HCT116 (cell line): ENCODE data around the gene RABGAP1. TPM values are rescaled to one million over a fixed set of nuclear protein-coding genes. Genes with fewer than 3 reads are reported as not detected.

Experiments
- ATAC-seq: fragments of 200-7000 bp; cut with Tn5 transposase; 2 replicates; pipeline ENCODE4 v1.9.1; 2020; ENCODE audit warnings: mild to moderate bottlenecking, moderate library complexity
- BruUV-seq: library from RNA; stranded (reverse); fragments of 400-500 nt; replicated peaks from 2 replicates; lab custom pipeline; 2021; lab: Mats Ljungman, UMichigan
- CTCF ChIA-PET: fragments of 300-600 bp; sonication (Branson Sonifier 250); formaldehyde crosslinking; loops from one replicate; lab custom pipeline; 2021; ENCODE audit warnings: antibody characterized with exemption; lab: Charles Lee
- POLR2A ChIA-PET: fragments of 300-600, 350-600 bp; sonication (Branson Sonifier 250); formaldehyde crosslinking; loops from one replicate; lab custom pipeline; 2021; ENCODE audit warnings: antibody characterized with exemption; lab: Charles Lee
- RAD21 ChIA-PET, 2 experiments: fragments of 300-600 bp; sonication (Branson Sonifier 250); formaldehyde crosslinking; loops; one replicate each; lab custom pipeline; 2023; ENCODE audit warnings: low total read pairs in 2 of 2; ENCODE audit not compliant: uncharacterized antibody in 2 of 2, unreplicated experiment in 2 of 2, low non-redundant PET in 1 of 2; lab: Charles Lee
- DNase-seq: peaks from one replicate; pipeline ENCODE4 v3.0.0-alpha.2; 2010; ENCODE audit warnings: low read depth, low spot score
- H2AFZ ChIP-seq: fragments of 200-600 bp; shearing (Covaris generic), sonication (generic); 2 replicates; pipeline ENCODE4 v1.6.1; 2017; ENCODE audit warnings: low read depth, mixed run types, mixed read lengths, antibody characterized with exemption, low read length; ENCODE audit not compliant: poor library complexity, severe bottlenecking
- H3K27ac ChIP-seq: 2 replicates; pipeline ENCODE4 v1.5.1; 2012; ENCODE audit warnings: low read depth, low read length
- H3K27me3 ChIP-seq: fragments of 200-600 bp; sonication (generic); 2 replicates; pipeline ENCODE4 v1.6.1; 2016; ENCODE audit warnings: mixed run types, low read length, mixed read lengths; ENCODE audit not compliant: insufficient read depth
- H3K36me3 ChIP-seq, 2 experiments: fragments of 200-500 bp in 1 of 2; fragments of 200-600 bp in 1 of 2; sonication (Bioruptor generic) in 1 of 2; sonication (generic) in 1 of 2; 2 replicates each; pipeline versions ENCODE4 v1.5.1 to v1.6.1; 2014 to 2016; ENCODE audit warnings: low read length in 2 of 2, inconsistent platforms in 1 of 2, mixed read lengths in 1 of 2, mixed run types in 1 of 2; ENCODE audit not compliant: insufficient read depth in 2 of 2, control insufficient read depth in 1 of 2
- H3K4me1 ChIP-seq, 2 experiments: fragments of 200-600 bp in 1 of 2; sonication (generic) in 1 of 2; 2 replicates each; pipeline versions ENCODE4 v1.5.1 to v1.6.1; 2012 to 2017; ENCODE audit warnings: low read length in 2 of 2, inconsistent platforms in 1 of 2, mild to moderate bottlenecking in 1 of 2, mixed read lengths in 1 of 2, mixed run types in 1 of 2, moderate library complexity in 1 of 2; ENCODE audit not compliant: insufficient read depth in 2 of 2, control insufficient read depth in 1 of 2
- H3K4me2 ChIP-seq: fragments of 200-600 bp; sonication (generic); 2 replicates; pipeline ENCODE4 v1.6.1; 2017; ENCODE audit warnings: mixed run types, low read length, mixed read lengths
- H3K4me3 ChIP-seq, 2 experiments: fragments of 200-600 bp in 1 of 2; sonication (generic) in 1 of 2; replicated peaks in 1 of 2; 2 replicates each; pipeline ENCODE4 v1.5.1; 2011 to 2016; ENCODE audit warnings: low read length in 2 of 2, control low read depth in 1 of 2, low read depth in 1 of 2, mild to moderate bottlenecking in 1 of 2, mixed read lengths in 1 of 2, mixed run types in 1 of 2
- H3K79me2 ChIP-seq: fragments of 200-600 bp; sonication (generic); 2 replicates; pipeline ENCODE4 v1.6.1; 2017; ENCODE audit warnings: mild to moderate bottlenecking, mixed run types, low read length, moderate library complexity, mixed read lengths; ENCODE audit not compliant: insufficient read depth
- H3K9ac ChIP-seq: fragments of 200-600 bp; sonication (generic); 2 replicates; pipeline ENCODE4 v1.6.1; 2016; ENCODE audit warnings: low read length, mixed read lengths
- H3K9me2 ChIP-seq: fragments of 200-600 bp; sonication (generic), shearing (Covaris generic); 2 replicates; pipeline ENCODE4 v1.6.1; 2017; ENCODE audit warnings: mixed run types, mild to moderate bottlenecking, moderate library complexity; ENCODE audit not compliant: insufficient read depth
- H3K9me3 ChIP-seq, 2 experiments: fragments of 200-500 bp in 1 of 2; fragments of 200-600 bp in 1 of 2; sonication (Bioruptor generic) in 1 of 2; sonication (generic) in 1 of 2; 2 replicates each; pipeline ENCODE4 v1.6.1; 2014 to 2017; ENCODE audit warnings: low read length in 2 of 2, mixed read lengths in 2 of 2, inconsistent platforms in 1 of 2, low read depth in 1 of 2, mild to moderate bottlenecking in 1 of 2, mixed run types in 1 of 2, moderate library complexity in 1 of 2; ENCODE audit not compliant: control insufficient read depth in 1 of 2, insufficient read depth in 1 of 2
- H4K20me1 ChIP-seq: fragments of 200-600 bp; sonication (generic), shearing (Covaris generic); 2 replicates; pipeline ENCODE4 v1.6.1; 2017; ENCODE audit warnings: mixed run types, mild to moderate bottlenecking, moderate library complexity; ENCODE audit not compliant: insufficient read depth
- CBX3 ChIP-seq: IDR thresholded peaks from 2 replicates; pipeline ENCODE4 v1.6.1; 2012; ENCODE audit warnings: low read depth
- CEBPB ChIP-seq: IDR thresholded peaks from 2 replicates; pipeline ENCODE4 v1.6.1; 2012; ENCODE audit warnings: low read depth
- EGR1 ChIP-seq: IDR thresholded peaks from 2 replicates; pipeline ENCODE4 v1.6.1; 2012; ENCODE audit warnings: low read depth
- ELF1 ChIP-seq: IDR thresholded peaks from 2 replicates; pipeline ENCODE4 v1.6.1; 2012; ENCODE audit warnings: low read depth, borderline replicate concordance
- EZH2 ChIP-seq: fragments of 200-600 bp; sonication (generic); IDR thresholded peaks from 2 replicates; pipeline ENCODE4 v1.6.1; 2017; ENCODE audit warnings: antibody characterized with exemption, mixed run types
- EZH2phosphoT487 ChIP-seq: fragments of 200-600 bp; IDR thresholded peaks from 2 replicates; pipeline ENCODE4 v1.6.1; 2018; ENCODE audit warnings: antibody characterized with exemption, borderline replicate concordance
- FOSL1 ChIP-seq: IDR thresholded peaks from 2 replicates; pipeline ENCODE4 v1.6.1; 2012; ENCODE audit warnings: low read depth
- JUND ChIP-seq: IDR thresholded peaks from 2 replicates; pipeline ENCODE4 v1.6.1; 2012
- POLR2A ChIP-seq: IDR thresholded peaks from 2 replicates; pipeline ENCODE4 v1.7.0; 2011; ENCODE audit warnings: borderline replicate concordance; ENCODE audit not compliant: insufficient read depth, insufficient read length; ENCODE audit errors: extremely low read depth
- POLR2AphosphoS5 ChIP-seq: IDR thresholded peaks from 2 replicates; pipeline ENCODE4 v1.6.1; 2011; ENCODE audit warnings: mild to moderate bottlenecking, low read depth, low read length, moderate library complexity
- SIN3A ChIP-seq: IDR thresholded peaks from 2 replicates; pipeline ENCODE4 v1.6.1; 2012; ENCODE audit warnings: low read depth
- SRF ChIP-seq: IDR thresholded peaks from 2 replicates; pipeline ENCODE4 v1.6.1; 2012; ENCODE audit warnings: low read depth
- TCF7L2 ChIP-seq: IDR thresholded peaks from 2 replicates; pipeline ENCODE4 v1.7.0; 2011; ENCODE audit warnings: borderline replicate concordance, inconsistent platforms; ENCODE audit not compliant: insufficient read depth, insufficient read length; ENCODE audit errors: extremely low read depth
- YY1 ChIP-seq: IDR thresholded peaks from 2 replicates; pipeline ENCODE4 v1.6.1; 2011; ENCODE audit warnings: low read length, low read depth, moderate library complexity, mild to moderate bottlenecking; ENCODE audit not compliant: insufficient replicate concordance; ENCODE audit errors: extremely low read depth
- ZNF274 ChIP-seq: fragments of 200-500 bp; sonication (Bioruptor generic); IDR thresholded peaks from 2 replicates; pipeline ENCODE4 v1.6.1; 2014; ENCODE audit warnings: mild to moderate bottlenecking, low read depth, low read length, inconsistent platforms
- intact Hi-C: fragments of 100-400 bp; cut with micrococcal nuclease; formaldehyde crosslinking; loops from 2 replicates; pipeline ENCODE4 v1.10.0; 2022
- total RNA-seq: library from RNA; stranded (reverse); gene quantifications from one replicate; pipeline ENCODE4 v1.2.1, GENCODE V29; 2021; ENCODE audit not compliant: unreplicated experiment
- TF ChIP-seq, protein P1 (sequence below): IDR thresholded peaks from 2 replicates; pipeline ENCODE4 v1.6.1; 2012
- TF ChIP-seq, protein P2 (sequence below): IDR thresholded peaks from 2 replicates; pipeline ENCODE4 v1.6.1; 2012; ENCODE audit warnings: low read depth
- TF ChIP-seq, protein P3 (sequence below), 3 experiments: fragments of 200-600 bp in 1 of 3; sonication (generic) in 1 of 3; IDR thresholded peaks in 2 of 3; conservative IDR thresholded peaks in 1 of 3; 2 replicates each; pipeline ENCODE4 v1.5.1; 2012 to 2017; ENCODE audit warnings: low read depth in 2 of 3, low read length in 2 of 3, antibody characterized with exemption in 1 of 3, borderline replicate concordance in 1 of 3, control low read depth in 1 of 3, mild to moderate bottlenecking in 1 of 3, mixed read lengths in 1 of 3, mixed run types in 1 of 3, moderate library complexity in 1 of 3; ENCODE audit not compliant: insufficient read depth in 1 of 3
- TF ChIP-seq, protein P4 (sequence below): IDR thresholded peaks from 2 replicates; pipeline ENCODE4 v1.6.1; 2011; ENCODE audit warnings: mild to moderate bottlenecking, low read length, moderate library complexity; ENCODE audit not compliant: insufficient replicate concordance; ENCODE audit errors: extremely low read depth

The RABGAP1 gene
- total RNA-seq, 1 experiment from 2014 or later = 29.7 TPM

DNA sequence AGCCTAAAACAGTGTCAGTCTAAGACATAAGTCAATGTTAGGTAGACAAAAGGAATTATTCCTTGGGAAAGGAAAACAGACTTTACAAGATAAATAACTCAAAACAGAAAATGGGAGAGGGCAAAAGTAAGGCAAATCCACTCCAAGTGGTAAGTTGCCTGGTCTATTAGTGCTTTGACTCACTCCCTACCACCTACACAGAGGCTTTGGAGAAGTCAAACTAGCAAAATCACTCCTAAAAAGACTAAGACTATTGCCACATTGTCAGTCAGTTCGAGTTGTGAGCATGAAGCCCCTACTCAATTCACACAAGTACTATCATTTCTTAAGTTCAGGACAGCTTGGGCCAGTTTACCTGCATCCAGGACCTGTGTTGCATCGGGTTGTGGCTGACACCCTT is 22.5 kb upstream of the RABGAP1 start:
- H3K79me2 ChIP-seq = peaks cover 31% of the 10 kb centered on the region
- no peaks in the 10 kb centered on the region for H3K27me3 ChIP-seq
- H3K4me2 ChIP-seq = no peak overlapping the region
- BruUV-seq = no TSS peak
- no peaks in the 10 kb centered on the region for H3K9me2 ChIP-seq
- intact Hi-C loops = no loop called here
- H4K20me1 ChIP-seq = no peaks in the 10 kb centered on the region
- peaks cover 4 to 8% of the 10 kb centered on the region in 2 experiments; a peak in 1 of 4 replicates for H3K36me3 ChIP-seq
- H2AFZ ChIP-seq = no peak overlapping the region
- DNase-seq (no peak), ATAC-seq (no peak)
- no peaks in the 10 kb centered on the region for H3K9me3 ChIP-seq
- ChIA-PET POLR2A (no interaction called here), CTCF (no interaction called here), RAD21 (no interaction called here)
- H3K27ac ChIP-seq = no peak overlapping the region
- H3K4me1 ChIP-seq = peaks cover 3 to 4% of the 10 kb centered on the region in 2 experiments; a peak in 2 of 4 replicates
- TF ChIP-seq ZNF274 = no peak
- TF ChIP-seq EZH2phosphoT487 = no peak
- TF ChIP-seq, protein P1, sequence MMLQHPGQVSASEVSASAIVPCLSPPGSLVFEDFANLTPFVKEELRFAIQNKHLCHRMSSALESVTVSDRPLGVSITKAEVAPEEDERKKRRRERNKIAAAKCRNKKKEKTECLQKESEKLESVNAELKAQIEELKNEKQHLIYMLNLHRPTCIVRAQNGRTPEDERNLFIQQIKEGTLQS = no peak
- TF ChIP-seq ELF1 = no peak
- TF ChIP-seq, protein P2, sequence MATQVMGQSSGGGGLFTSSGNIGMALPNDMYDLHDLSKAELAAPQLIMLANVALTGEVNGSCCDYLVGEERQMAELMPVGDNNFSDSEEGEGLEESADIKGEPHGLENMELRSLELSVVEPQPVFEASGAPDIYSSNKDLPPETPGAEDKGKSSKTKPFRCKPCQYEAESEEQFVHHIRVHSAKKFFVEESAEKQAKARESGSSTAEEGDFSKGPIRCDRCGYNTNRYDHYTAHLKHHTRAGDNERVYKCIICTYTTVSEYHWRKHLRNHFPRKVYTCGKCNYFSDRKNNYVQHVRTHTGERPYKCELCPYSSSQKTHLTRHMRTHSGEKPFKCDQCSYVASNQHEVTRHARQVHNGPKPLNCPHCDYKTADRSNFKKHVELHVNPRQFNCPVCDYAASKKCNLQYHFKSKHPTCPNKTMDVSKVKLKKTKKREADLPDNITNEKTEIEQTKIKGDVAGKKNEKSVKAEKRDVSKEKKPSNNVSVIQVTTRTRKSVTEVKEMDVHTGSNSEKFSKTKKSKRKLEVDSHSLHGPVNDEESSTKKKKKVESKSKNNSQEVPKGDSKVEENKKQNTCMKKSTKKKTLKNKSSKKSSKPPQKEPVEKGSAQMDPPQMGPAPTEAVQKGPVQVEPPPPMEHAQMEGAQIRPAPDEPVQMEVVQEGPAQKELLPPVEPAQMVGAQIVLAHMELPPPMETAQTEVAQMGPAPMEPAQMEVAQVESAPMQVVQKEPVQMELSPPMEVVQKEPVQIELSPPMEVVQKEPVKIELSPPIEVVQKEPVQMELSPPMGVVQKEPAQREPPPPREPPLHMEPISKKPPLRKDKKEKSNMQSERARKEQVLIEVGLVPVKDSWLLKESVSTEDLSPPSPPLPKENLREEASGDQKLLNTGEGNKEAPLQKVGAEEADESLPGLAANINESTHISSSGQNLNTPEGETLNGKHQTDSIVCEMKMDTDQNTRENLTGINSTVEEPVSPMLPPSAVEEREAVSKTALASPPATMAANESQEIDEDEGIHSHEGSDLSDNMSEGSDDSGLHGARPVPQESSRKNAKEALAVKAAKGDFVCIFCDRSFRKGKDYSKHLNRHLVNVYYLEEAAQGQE = no peak
- TF ChIP-seq SIN3A = no peak
- no peak for TF ChIP-seq POLR2AphosphoS5
- no peak for TF ChIP-seq TCF7L2
- no peak for TF ChIP-seq CEBPB
- TF ChIP-seq JUND = no peak
- TF ChIP-seq FOSL1 = no peak
- TF ChIP-seq YY1 = no peak
- TF ChIP-seq, protein P3, sequence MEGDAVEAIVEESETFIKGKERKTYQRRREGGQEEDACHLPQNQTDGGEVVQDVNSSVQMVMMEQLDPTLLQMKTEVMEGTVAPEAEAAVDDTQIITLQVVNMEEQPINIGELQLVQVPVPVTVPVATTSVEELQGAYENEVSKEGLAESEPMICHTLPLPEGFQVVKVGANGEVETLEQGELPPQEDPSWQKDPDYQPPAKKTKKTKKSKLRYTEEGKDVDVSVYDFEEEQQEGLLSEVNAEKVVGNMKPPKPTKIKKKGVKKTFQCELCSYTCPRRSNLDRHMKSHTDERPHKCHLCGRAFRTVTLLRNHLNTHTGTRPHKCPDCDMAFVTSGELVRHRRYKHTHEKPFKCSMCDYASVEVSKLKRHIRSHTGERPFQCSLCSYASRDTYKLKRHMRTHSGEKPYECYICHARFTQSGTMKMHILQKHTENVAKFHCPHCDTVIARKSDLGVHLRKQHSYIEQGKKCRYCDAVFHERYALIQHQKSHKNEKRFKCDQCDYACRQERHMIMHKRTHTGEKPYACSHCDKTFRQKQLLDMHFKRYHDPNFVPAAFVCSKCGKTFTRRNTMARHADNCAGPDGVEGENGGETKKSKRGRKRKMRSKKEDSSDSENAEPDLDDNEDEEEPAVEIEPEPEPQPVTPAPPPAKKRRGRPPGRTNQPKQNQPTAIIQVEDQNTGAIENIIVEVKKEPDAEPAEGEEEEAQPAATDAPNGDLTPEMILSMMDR (IDR thresholded peaks at IDR 0.05 in 2 of 3, conservative IDR thresholded peaks at IDR 0.05 in 1 of 3; ENCODE audit: borderline replicate concordance in 1 of 3, insufficient read depth in 1 of 3, low read depth in 2 of 3, low read length in 2 of 3) = no peak
- TF ChIP-seq, protein P4, sequence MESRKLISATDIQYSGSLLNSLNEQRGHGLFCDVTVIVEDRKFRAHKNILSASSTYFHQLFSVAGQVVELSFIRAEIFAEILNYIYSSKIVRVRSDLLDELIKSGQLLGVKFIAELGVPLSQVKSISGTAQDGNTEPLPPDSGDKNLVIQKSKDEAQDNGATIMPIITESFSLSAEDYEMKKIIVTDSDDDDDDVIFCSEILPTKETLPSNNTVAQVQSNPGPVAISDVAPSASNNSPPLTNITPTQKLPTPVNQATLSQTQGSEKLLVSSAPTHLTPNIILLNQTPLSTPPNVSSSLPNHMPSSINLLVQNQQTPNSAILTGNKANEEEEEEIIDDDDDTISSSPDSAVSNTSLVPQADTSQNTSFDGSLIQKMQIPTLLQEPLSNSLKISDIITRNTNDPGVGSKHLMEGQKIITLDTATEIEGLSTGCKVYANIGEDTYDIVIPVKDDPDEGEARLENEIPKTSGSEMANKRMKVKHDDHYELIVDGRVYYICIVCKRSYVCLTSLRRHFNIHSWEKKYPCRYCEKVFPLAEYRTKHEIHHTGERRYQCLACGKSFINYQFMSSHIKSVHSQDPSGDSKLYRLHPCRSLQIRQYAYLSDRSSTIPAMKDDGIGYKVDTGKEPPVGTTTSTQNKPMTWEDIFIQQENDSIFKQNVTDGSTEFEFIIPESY = no peak
- no peak for TF ChIP-seq POLR2A
- TF ChIP-seq EZH2 = no peak
- no peak for TF ChIP-seq CBX3
- TF ChIP-seq EGR1 = no peak
- TF ChIP-seq SRF = no peak
- H3K4me3 ChIP-seq = no peak overlapping the region
- H3K9ac ChIP-seq = no peak overlapping the region
